ENCODE data around the gene KLRC2. TPM values are rescaled to one million over a fixed set of nuclear protein-coding genes. Genes with fewer than 3 reads are reported as not detected.
"Not testable (repeated sequence)": the region's sequence is repeated elsewhere in the genome, so short reads cannot be mapped to it uniquely, and the experiment has no call there.

Gene KLRC2
- total RNA-seq, 1 experiment from 2014 or later = 7.5 TPM

DNA sequence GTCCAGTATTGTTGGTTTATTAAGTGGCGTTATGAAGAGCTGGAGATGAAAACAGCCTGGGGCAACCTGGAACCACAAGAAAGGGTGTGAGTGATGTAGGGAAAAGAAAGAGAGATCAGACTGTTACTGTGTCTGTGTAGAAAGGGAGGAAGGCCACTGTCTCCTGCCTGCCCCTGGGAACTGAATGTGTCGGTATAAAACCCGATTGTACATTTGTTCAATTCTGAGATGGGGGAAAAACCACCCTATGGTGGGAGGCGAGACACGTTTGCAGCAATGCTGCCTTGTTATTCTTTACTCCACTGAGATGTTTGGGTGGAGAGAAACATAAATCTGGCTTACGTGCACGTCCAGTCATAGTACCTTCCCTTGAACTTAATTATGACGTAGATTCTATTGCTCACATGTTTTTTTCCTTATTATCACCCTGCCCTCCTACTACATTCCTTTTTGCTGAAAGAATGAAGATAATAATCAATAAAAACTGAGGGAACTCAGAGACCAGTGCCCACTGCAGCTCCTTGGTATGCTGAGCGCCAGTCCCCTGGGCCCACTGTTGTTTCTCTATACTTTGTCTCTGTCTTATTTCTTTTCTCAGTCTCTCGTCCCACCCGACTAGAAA, 41.2 kb downstream of the KLRC2 start:
- RAD21 ChIA-PET (ENCODE audit: low non-redundant PET in 1 of 2, low total read pairs in 2 of 2, uncharacterized antibody in 2 of 2, unreplicated experiment in 2 of 2); intact Hi-C loops (cut with micrococcal nuclease); H3K4me3 ChIP-seq (replicated peaks in 1 of 2; ENCODE audit: low read depth in 1 of 2, low read length in 2 of 2); H3K79me2 ChIP-seq (ENCODE audit: insufficient read depth, low read length); H3K27me3 ChIP-seq (ENCODE audit: insufficient read depth, low read length); H3K9ac ChIP-seq (ENCODE audit: low read length); CTCF ChIA-PET; H3K9me3 ChIP-seq (ENCODE audit: control insufficient read depth in 1 of 2, insufficient read depth in 1 of 2, low read depth in 1 of 2, low read length in 2 of 2); H2AFZ ChIP-seq (ENCODE audit: low read depth, low read length, poor library complexity, severe bottlenecking); BruUV-seq (replicated peaks); H4K20me1 ChIP-seq (ENCODE audit: insufficient read depth); H3K4me2 ChIP-seq (ENCODE audit: low read length); DNase-seq (ENCODE audit: low read depth, low spot score); H3K9me2 ChIP-seq (ENCODE audit: insufficient read depth); ATAC-seq; H3K36me3 ChIP-seq (ENCODE audit: control insufficient read depth in 1 of 2, insufficient read depth in 2 of 2, low read length in 2 of 2); POLR2A ChIA-PET: not testable (repeated sequence)
- peak; percentile 31 for TF ChIP-seq TCF7L2 (IDR thresholded peaks at IDR 0.05; ENCODE audit: borderline replicate concordance, extremely low read depth, insufficient read depth, insufficient read length)
- peaks cover 20 to 45% of the 10 kb centered on the region in 2 experiments for H3K4me1 ChIP-seq (ENCODE audit: control insufficient read depth in 1 of 2, insufficient read depth in 2 of 2, low read length in 2 of 2)
- H3K27ac ChIP-seq (ENCODE audit: low read depth, low read length) = peak overlapping the region; percentile 49

DNA sequence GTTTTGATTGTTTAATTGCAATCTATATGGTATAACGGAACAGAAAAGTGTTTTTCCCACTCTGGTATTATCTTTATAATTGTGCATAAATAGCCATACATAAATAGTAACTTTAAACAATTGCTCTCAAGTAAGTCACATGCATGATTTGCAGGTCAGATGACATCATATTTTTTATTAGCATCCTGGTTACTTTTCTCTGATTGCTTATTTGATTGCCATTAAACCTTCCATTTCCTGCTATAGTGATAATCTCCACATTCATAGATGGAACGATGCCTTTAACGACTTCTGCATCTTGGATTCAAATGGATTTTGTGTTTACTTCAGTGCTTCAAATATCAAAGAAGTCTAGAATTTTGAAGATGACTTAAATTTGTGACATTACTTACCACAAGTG, 42.5 kb downstream of the KLRC2 start:
- H2AFZ ChIP-seq (ENCODE audit: low read depth, low read length, poor library complexity, severe bottlenecking) = no peak overlapping the region
- ATAC-seq (no peak), DNase-seq (ENCODE audit: low read depth, low spot score) (no peak)
- no TSS peak for BruUV-seq (replicated peaks)
- no peaks in the 10 kb centered on the region for H3K9me2 ChIP-seq (ENCODE audit: insufficient read depth)
- no peaks in the 10 kb centered on the region for H4K20me1 ChIP-seq (ENCODE audit: insufficient read depth)
- TF ChIP-seq, protein P1, sequence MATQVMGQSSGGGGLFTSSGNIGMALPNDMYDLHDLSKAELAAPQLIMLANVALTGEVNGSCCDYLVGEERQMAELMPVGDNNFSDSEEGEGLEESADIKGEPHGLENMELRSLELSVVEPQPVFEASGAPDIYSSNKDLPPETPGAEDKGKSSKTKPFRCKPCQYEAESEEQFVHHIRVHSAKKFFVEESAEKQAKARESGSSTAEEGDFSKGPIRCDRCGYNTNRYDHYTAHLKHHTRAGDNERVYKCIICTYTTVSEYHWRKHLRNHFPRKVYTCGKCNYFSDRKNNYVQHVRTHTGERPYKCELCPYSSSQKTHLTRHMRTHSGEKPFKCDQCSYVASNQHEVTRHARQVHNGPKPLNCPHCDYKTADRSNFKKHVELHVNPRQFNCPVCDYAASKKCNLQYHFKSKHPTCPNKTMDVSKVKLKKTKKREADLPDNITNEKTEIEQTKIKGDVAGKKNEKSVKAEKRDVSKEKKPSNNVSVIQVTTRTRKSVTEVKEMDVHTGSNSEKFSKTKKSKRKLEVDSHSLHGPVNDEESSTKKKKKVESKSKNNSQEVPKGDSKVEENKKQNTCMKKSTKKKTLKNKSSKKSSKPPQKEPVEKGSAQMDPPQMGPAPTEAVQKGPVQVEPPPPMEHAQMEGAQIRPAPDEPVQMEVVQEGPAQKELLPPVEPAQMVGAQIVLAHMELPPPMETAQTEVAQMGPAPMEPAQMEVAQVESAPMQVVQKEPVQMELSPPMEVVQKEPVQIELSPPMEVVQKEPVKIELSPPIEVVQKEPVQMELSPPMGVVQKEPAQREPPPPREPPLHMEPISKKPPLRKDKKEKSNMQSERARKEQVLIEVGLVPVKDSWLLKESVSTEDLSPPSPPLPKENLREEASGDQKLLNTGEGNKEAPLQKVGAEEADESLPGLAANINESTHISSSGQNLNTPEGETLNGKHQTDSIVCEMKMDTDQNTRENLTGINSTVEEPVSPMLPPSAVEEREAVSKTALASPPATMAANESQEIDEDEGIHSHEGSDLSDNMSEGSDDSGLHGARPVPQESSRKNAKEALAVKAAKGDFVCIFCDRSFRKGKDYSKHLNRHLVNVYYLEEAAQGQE (IDR thresholded peaks at IDR 0.05; ENCODE audit: low read depth) = no peak
- TF ChIP-seq FOSL1 (IDR thresholded peaks at IDR 0.05; ENCODE audit: low read depth) = no peak
- no peak for TF ChIP-seq ZFX (IDR thresholded peaks at IDR 0.05)
- TF ChIP-seq, protein P2, sequence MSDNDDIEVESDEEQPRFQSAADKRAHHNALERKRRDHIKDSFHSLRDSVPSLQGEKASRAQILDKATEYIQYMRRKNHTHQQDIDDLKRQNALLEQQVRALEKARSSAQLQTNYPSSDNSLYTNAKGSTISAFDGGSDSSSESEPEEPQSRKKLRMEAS (IDR thresholded peaks at IDR 0.05) = no peak
- TF ChIP-seq SP1 (IDR thresholded peaks at IDR 0.05; ENCODE audit: low read depth) = no peak
- no peak for TF ChIP-seq TCF7L2 (IDR thresholded peaks at IDR 0.05; ENCODE audit: borderline replicate concordance, extremely low read depth, insufficient read depth, insufficient read length)
- ChIA-PET RAD21 (ENCODE audit: low non-redundant PET in 1 of 2, low total read pairs in 2 of 2, uncharacterized antibody in 2 of 2, unreplicated experiment in 2 of 2) (no interaction called here), POLR2A (no interaction called here), CTCF (interaction anchor here (1.0 to 1.3 kb wide), 2 partner anchors 18 to 27 kb away, joined by 4 to 6 read pairs; no protein-coding TSS in a partner anchor)
- no peaks in the 10 kb centered on the region for H3K36me3 ChIP-seq (ENCODE audit: control insufficient read depth in 1 of 2, insufficient read depth in 2 of 2, low read length in 2 of 2)
- intact Hi-C loops (cut with micrococcal nuclease) = no loop called here
- H3K4me3 ChIP-seq (replicated peaks in 1 of 2; ENCODE audit: low read depth in 1 of 2, low read length in 2 of 2) = no peak overlapping the region
- peaks cover 20 to 45% of the 10 kb centered on the region in 2 experiments for H3K4me1 ChIP-seq (ENCODE audit: control insufficient read depth in 1 of 2, insufficient read depth in 2 of 2, low read length in 2 of 2)
- H3K79me2 ChIP-seq (ENCODE audit: insufficient read depth, low read length) = no peaks in the 10 kb centered on the region
- H3K27ac ChIP-seq (ENCODE audit: low read depth, low read length) = peak overlapping the region; percentile 62; the same call in 1 of the 2 replicates
- no peaks in the 10 kb centered on the region for H3K27me3 ChIP-seq (ENCODE audit: insufficient read depth, low read length)
- no peak overlapping the region for H3K9ac ChIP-seq (ENCODE audit: low read length)
- H3K9me3 ChIP-seq (ENCODE audit: control insufficient read depth in 1 of 2, insufficient read depth in 1 of 2, low read depth in 1 of 2, low read length in 2 of 2) = no peaks in the 10 kb centered on the region
- no peak overlapping the region for H3K4me2 ChIP-seq (ENCODE audit: low read length)
